ENCODE data around the gene KIF23. TPM values are rescaled to one million over a fixed set of nuclear protein-coding genes. Genes with fewer than 3 reads are reported as not detected.

The KIF23 gene
- total and polyA plus RNA-seq, 2 of the 4 experiments (the other 2 are of a cell fraction), result 37.7 to 56.1 TPM

DNA sequence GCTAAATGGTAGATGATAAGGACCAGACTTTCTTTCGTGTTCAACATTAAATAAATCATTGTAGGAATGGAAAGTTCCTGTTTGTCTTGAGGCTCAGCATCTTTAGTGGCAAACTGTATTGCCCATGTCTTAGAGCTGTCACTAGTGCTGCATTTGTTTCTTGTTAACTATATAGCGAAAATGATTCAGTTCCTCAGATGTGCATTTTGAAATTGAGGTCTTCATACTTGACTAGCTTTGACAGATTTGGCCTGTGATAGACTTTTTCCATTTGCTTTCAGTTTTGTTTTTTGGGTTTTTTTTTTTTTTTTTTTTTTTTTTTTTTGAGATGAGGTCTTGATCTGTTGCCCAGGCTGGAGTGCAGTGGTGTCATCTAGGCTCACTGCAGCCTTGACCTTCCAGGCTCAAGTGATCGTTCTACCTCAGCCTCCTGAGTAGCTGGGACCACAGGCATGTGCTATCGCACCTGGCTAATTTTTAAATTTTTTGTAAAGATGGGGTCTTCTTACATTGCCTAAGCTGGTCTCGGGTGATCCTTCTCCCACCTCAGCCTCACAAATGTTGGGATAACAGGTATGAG lies 29.0 kb downstream of the KIF23 start:
- no TSS peak for BruUV-seq (replicated peaks)
- no peaks in the 10 kb centered on the region for H3K4me1 ChIP-seq (ENCODE audit: control insufficient read depth, insufficient read depth, low read length)
- H4K8ac ChIP-seq (ENCODE audit: low read depth in 2 of 2, low read length in 2 of 2), result peak overlapping the region in 1 of 2 experiments; percentile 4; a peak in 2 of 4 replicates
- H3K9me1 ChIP-seq (ENCODE audit: insufficient read depth, low read length), result peaks cover 5% of the 10 kb centered on the region
- CTCF ChIA-PET, result interaction anchor here (0.6 to 0.8 kb wide), 2 partner anchors 25 to 1153 kb away, joined by 3 read pairs; no protein-coding TSS in a partner anchor
- dilution Hi-C loops (cut with HindIII; ENCODE audit: low sequenced_read_pairs, unreplicated experiment), result no loop called here
- DNase-seq (no peak), ATAC-seq (ENCODE audit: low read depth) (no peak)
- peaks cover 6% of the 10 kb centered on the region; the same call in 1 of the 2 replicates for H3K36me3 ChIP-seq (ENCODE audit: control insufficient read depth, insufficient read depth, low read length)
- H2BK15ac ChIP-seq (ENCODE audit: low read depth, low read length), result no peak overlapping the region
- intact Hi-C loops (cut with micrococcal nuclease), result no loop called here
- H4K91ac ChIP-seq (ENCODE audit: insufficient read depth, low read depth, low read length), result no peak overlapping the region
- WGBS, 2 experiments (ENCODE audit: extremely low coverage in 2 of 2, insufficient read length in 1 of 2), result no CpG with 5 or more reads among the region's 5 CpGs
- no peak overlapping the region for H3K9ac ChIP-seq (ENCODE audit: low read depth, low read length)
- no peak overlapping the region for H3K27ac ChIP-seq (ENCODE audit: insufficient read depth, low read length)
- no peaks in the 10 kb centered on the region for H3K27me3 ChIP-seq (ENCODE audit: control insufficient read depth, insufficient read depth, low read length)
- in situ Hi-C loops (cut with MboI; ENCODE audit: low sequenced_read_pairs), result no loop called here
- H2AK9ac ChIP-seq (replicated peaks; ENCODE audit: low read depth, low read length, poor library complexity), result no peak overlapping the region
- no peak overlapping the region for H3K18ac ChIP-seq (ENCODE audit: low read depth, low read length)
- no peak overlapping the region for H3K4me3 ChIP-seq (ENCODE audit: insufficient read depth, low read depth, low read length)
- POLR2A ChIA-PET (ENCODE audit: unreplicated experiment), result no interaction called here
- H4K5ac ChIP-seq (ENCODE audit: low read depth, low read length), result no peak overlapping the region
- no peaks in the 10 kb centered on the region for H3K9me3 ChIP-seq (ENCODE audit: control insufficient read depth, insufficient read depth, low read length)
- no peak overlapping the region for H2AK5ac ChIP-seq (ENCODE audit: low read depth, low read length)
- H3K14ac ChIP-seq (replicated peaks; ENCODE audit: low read depth, low read length), result no peak overlapping the region
- no peak overlapping the region for H2BK20ac ChIP-seq (ENCODE audit: low read depth, low read length)
- no peak overlapping the region for H2AFZ ChIP-seq (replicated peaks; ENCODE audit: low read length, poor library complexity)
- H3K56ac ChIP-seq (ENCODE audit: extremely low read depth, insufficient read depth, low read length), result no peak overlapping the region
- peak overlapping the region; percentile 74 for H3K4me2 ChIP-seq (ENCODE audit: low read depth, low read length)
- TF ChIP-seq SMC3 (IDR thresholded peaks at IDR 0.05; ENCODE audit: low read depth, low read length), result no peak
- TF ChIP-seq RAD21 (IDR thresholded peaks at IDR 0.05; ENCODE audit: low read length), result no peak
- TF ChIP-seq CHD1 (IDR thresholded peaks at IDR 0.05; ENCODE audit: low read depth, low read length), result no peak
- TF ChIP-seq NFE2L2 (IDR thresholded peaks at IDR 0.05; ENCODE audit: low read depth, low read length), result no peak
- H3K4ac ChIP-seq (ENCODE audit: low read depth, low read length), result no peak overlapping the region
- no peak overlapping the region for H3K23ac ChIP-seq (ENCODE audit: low read depth, low read length)
- no peak overlapping the region for H2BK5ac ChIP-seq (ENCODE audit: low read depth, low read length, poor library complexity, severe bottlenecking)
- peaks cover 11 to 42% of the 10 kb centered on the region in 2 experiments for H3K79me1 ChIP-seq (ENCODE audit: low read depth in 1 of 2, low read length in 2 of 2)
- no peaks in the 10 kb centered on the region for H4K20me1 ChIP-seq (ENCODE audit: insufficient read depth, low read length)
- H2BK120ac ChIP-seq (ENCODE audit: low read depth, low read length), result no peak overlapping the region

Measured in IMR-90 (cell line).